GM13977 (cell line): ENCODE measurements around the gene ISCU.

ENCODE experiments used
- DNase-seq: peaks from one replicate; pipeline ENCODE4 v3.0.0; 2012; ENCODE audit warnings: low spot score
- in situ Hi-C: fragments of 300-500 bp; cut with MboI; formaldehyde crosslinking; loops from one replicate; pipeline ENCODE4 v1.12.0; 2022; ENCODE audit warnings: low sequenced_read_pairs, low pct_unique_long_range_greater_than_20kb, mixed read lengths, inconsistent platforms; ENCODE audit not compliant: unreplicated experiment
- TF ChIP-seq, protein P1 (sequence below): IDR thresholded peaks from 2 replicates; pipeline ENCODE4 v1.5.1; 2012; ENCODE audit warnings: mild to moderate bottlenecking, control low read depth; ENCODE audit not compliant: insufficient read depth; ENCODE audit errors: extremely low read depth, missing control alignments

Gene ISCU

DNA sequence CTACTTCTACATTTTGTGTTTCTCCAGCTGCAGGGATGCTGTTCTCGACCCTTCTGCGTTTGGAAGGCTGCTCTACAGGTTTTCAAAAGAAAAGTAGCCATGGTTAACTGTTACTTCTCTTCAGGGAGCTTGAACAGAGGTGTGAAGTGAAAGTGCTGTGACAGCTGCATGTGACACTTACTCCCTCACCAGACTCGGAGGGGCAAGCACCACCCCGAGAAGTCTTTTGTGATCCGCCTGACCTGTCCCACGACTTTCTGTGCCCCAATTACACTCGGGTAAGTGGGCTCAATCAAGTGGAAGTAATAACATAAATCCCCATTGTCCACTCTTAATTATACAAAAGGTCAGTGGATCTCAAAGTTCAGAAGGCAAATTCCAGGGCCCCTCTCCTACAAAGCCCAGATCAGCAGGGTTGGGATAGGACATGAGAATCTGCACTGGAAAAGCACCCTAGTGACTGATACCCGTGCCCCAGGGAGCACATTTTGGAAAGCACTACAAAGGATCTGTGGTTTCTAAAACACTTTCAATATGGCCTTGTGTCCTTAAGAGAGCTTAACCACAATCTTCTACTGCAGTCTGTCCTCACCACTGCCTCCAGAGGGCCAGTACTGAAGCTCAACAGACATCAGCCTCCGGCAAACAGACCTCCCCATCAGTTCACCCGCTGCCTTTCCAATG lies 35.8 kb upstream of the ISCU start:
- in situ Hi-C loops = no loop called here
- no peak for DNase-seq
- TF ChIP-seq, protein P1, sequence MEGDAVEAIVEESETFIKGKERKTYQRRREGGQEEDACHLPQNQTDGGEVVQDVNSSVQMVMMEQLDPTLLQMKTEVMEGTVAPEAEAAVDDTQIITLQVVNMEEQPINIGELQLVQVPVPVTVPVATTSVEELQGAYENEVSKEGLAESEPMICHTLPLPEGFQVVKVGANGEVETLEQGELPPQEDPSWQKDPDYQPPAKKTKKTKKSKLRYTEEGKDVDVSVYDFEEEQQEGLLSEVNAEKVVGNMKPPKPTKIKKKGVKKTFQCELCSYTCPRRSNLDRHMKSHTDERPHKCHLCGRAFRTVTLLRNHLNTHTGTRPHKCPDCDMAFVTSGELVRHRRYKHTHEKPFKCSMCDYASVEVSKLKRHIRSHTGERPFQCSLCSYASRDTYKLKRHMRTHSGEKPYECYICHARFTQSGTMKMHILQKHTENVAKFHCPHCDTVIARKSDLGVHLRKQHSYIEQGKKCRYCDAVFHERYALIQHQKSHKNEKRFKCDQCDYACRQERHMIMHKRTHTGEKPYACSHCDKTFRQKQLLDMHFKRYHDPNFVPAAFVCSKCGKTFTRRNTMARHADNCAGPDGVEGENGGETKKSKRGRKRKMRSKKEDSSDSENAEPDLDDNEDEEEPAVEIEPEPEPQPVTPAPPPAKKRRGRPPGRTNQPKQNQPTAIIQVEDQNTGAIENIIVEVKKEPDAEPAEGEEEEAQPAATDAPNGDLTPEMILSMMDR = no peak

DNA sequence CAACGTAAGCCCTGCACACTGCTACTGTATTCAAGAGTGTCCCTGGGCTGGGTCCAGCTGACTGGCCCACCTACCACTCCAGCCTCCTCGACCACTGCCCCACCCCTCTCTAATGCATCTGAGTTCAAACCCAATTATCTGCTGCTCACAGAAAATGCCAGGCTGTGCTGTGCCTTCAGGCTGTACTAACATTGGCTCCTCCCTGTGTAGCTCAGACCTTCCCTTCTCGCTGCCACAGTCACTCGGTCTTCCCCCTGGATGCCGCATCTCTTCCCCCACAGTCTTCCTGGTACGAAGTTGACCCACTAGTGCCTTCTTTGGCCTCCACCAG lies 35.3 kb upstream of the ISCU start:
- TF ChIP-seq, protein P1 = no peak
- no peak for DNase-seq
- in situ Hi-C loops = no loop called here

DNA sequence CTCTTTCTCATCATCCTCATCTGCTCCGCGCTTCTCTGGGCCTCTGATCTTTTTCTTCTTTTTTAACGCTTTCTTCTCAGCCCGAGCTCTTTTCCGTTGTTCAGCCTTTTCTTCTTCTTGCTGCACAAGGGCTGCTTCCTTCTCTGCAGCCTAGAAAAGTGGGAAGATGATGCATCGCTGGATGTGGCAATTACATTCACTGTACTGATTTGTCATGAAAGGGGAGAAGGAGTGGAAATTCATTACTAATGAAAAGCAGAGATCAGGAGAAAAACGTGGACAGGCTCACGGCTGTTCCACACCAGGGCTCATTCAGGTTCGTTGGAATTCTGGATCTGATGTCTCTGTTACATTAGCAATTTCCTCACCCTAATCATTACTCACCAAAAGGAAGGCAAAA lies 32.2 kb upstream of the ISCU start:
- in situ Hi-C loops = no loop called here

DNA sequence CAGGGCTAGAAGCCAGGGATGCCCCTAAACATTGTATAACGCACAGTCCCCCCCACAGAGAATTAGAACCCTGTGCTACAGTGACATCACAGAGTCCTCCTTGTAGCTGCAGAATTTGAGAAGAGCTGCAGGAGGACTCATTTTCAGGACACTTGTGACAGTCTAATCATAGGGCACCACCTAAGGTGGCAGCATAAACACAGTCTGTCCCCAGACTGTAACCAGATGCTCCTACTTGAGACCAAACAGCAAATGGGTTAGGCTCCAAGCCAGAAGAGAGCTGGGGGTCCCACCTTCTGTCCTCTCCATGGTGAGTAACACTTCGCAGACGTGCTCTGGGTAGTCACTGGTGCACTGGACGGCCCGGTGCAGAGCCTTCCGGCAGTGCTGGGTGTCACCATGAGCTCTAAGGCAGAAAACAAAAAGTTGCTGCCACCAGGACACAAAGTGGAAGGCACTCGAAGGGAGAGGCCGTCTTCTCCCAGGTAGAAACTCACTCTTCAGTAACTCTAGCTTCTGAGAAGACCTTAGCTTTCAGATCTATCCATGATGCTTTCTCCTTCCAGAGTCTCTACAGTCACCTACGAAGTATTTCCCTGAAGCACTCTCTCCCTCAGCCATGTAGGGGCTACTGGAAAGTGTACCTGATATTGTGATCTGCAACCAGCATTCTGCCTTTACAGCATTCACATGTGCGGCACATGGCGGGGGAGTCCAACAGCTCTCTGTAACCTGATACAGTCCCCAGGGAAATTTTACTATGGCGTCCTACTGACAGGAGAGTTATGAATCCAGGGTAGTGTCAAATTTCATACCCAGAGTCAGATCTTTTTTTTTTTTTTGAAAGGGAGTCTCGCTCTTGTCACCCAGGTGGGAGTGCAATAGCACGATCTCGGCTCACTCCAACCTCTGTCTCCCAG lies 30.2 kb upstream of the ISCU start:
- in situ Hi-C loops = no loop called here
- DNase-seq = no peak
- TF ChIP-seq, protein P1 = no peak

More for the DNA sequence above, 32.2 kb upstream of the ISCU start:
- DNase-seq = no peak
- TF ChIP-seq, protein P1 = no peak

DNA sequence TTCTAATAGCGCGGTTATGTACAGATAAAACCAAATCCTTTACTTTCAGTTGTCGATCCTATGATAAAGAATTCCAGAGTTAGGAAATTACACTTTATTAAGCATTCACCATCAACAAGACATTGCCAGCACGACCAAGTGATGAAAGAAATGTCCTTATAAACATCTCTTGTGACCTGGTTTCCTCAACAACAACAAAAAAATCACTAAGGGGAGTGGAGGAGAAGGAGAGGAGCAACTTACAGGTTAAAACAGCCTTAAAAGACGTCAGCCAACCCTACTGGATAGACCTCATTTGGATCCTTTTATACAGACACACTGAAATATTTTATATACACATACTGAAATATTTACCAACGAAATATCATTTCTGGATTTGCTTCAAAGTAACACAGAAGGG lies 24.2 kb upstream of the ISCU start:
- TF ChIP-seq, protein P1 = no peak
- in situ Hi-C loops = no loop called here
- DNase-seq = no peak

DNA sequence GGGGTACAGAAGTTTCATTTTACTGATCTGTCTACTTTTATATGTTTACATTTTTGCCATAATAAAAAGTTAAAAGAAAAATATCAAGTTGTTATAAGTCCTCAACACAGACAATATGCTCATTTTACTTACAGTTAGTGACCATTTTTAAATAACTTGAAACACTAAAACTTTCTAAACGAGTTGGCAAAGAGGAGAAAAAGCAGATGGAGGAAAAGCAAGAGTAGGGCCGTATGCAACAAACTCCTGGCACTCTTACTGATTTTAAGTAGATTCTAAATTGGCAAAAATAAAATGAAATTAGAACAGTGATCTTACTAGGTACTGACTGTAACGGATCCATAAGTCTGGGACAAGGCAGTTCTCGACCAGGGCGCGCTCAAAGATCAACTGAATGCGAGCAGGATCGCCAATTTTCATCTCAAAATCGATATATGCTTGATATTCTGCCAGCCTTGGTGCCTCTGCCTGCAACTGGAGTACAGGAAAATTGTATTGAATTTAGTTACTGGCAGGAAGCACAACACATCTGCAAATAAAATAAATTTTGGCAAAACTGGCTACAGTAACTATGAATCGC lies 23.7 kb upstream of the ISCU start:
- no peak for DNase-seq
- TF ChIP-seq, protein P1 = no peak
- in situ Hi-C loops = no loop called here
